ENCODE measurements around the gene IFNA10.
A peak's percentile ranks its signal among the peaks of the same experiment; 100 is the strongest.
"Not testable (repeated sequence)": the region's sequence is repeated elsewhere in the genome, so short reads cannot be mapped to it uniquely, and the experiment has no call there.

IFNA10 gene

GRCh38 chr9:21207043-21207442 is at the start of gene IFNA10:
Gene IFNA10, minus strand, starts transcription at chr9:21207143. Its CDS starts 46 bp downstream, at chr9:21207097.
- not testable (repeated sequence) for DNase-seq

DNA sequence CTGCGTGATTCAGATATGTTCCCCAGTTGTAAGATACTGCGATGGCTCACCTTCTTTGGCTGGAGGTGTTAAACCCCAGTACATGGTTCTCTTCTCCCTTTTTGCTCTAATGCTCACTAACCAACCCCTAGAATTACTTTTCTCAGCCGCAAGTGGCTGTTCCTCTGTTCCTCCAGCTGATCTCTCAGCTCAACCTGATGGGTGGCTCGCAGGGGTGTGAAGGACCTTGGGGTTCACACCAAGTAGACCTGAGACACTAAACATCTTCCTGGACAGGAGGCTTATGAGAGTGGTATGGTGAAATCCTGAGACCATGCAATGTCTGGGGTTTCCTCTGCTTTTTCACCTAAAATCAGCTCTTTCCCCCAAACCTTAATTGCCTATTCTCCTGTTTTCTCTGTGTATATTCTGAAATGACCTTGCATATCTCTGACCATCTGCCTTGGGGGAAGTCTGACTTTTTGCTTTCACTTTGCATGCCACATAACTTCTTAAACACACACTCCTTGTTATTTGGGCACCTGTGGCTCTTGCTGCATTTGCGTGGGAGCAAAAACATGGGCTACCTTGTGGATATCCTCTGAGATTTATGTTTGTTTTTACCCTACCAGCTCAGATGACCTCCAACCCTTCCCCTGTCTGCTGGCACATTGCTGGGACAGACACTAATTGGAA is 48.7 kb upstream of the IFNA10 start:
- no peak for DNase-seq

DNA sequence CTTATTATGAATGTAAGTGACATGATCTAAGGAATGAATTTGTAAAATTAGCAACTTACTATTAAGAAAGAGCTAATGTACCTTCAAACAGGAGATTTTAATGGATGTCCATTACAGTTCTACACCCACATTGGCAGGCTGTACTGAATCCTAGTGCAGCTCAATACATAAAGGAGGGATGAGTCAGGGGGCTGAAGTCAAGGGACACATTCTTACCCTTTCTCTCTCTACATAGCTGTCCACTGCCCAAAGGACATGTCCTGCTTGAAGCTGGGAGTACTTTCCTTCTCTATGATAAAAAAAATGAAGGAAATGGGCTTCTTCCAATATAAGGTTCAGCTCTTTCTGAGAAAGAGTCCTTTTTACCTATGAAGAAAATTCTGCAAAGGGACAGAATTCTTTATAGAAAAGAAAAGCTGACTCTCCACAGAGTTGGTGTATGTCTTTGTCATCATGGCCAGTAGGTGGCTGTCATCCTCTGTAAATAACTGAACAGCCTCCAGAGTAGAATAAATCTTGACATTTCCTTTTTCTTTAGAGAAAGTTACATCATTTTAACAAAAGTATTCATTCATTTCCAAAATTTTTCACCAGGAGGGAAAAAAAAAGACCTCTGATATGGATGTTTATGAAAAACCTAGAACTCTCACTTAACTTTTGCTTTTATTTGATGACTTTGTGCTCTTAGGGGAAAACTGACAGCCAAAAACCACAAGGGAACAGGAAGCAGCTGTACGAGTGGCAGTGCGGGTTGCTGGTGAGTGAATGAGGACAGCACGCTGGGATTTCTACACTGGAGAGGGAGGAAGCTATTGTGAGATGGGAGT is 46.0 kb upstream of the IFNA10 start:
- peak; percentile 22 for DNase-seq

- no peak for DNase-seq
Measured at GRCh38 chr9:21251638-21252037, 44.7 kb upstream of the IFNA10 start.

DNA sequence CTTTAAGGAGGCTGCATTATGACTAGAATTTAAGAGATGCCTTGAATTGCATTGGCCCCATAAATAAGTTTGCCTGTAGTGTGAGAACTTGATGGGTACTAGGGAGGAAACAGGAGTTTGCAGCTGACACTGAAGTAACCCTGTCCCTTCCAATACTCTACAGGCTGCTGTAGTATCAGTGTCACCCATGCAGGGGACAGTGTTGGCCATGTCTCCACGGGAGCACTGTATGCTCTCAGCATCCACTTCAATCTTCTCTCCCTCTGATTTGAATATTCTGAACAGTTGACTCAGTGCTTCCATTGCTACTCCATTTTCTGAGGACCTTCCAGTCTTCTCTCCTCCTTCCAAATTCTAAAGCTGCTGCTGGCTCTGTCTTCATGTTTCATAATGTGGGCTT is 44.2 kb upstream of the IFNA10 start:
- no peak for DNase-seq

- DNase-seq: no peak
Measured at GRCh38 chr9:21244836-21245235, 37.9 kb upstream of the IFNA10 start.

DNA sequence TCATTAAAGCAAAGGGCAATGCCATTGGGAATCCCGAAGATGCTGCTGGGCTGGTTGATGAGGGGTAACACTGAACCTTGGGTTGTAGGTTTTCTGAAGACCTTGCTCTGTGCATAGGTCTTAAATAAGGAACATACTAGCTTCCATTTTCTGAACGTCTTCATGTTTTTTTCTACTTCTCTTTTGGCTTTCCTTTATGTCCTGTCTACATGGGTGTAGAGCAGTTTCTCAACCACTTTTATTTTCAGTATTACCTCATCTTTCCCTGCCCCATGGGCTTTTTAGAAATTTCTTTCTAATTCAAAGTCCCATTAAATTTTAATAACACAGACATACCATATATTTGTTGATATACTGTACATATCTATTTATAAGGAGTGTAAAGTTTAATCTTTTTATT is 33.0 kb upstream of the IFNA10 start, which contains the start of gene IFNA14:
Gene IFNA14 (minus strand): TSS at position 95 of the 400 bp plus-strand sequence. CDS start 70 bp downstream, at position 25.
- no peak for DNase-seq

GRCh38 chr9:21236360-21236714 is 29.4 kb upstream of the IFNA10 start:
- DNase-seq: not testable (repeated sequence)

GRCh38 chr9:21235468-21236359 is 28.8 kb upstream of the IFNA10 start:
- DNase-seq: peak; percentile 26

DNA sequence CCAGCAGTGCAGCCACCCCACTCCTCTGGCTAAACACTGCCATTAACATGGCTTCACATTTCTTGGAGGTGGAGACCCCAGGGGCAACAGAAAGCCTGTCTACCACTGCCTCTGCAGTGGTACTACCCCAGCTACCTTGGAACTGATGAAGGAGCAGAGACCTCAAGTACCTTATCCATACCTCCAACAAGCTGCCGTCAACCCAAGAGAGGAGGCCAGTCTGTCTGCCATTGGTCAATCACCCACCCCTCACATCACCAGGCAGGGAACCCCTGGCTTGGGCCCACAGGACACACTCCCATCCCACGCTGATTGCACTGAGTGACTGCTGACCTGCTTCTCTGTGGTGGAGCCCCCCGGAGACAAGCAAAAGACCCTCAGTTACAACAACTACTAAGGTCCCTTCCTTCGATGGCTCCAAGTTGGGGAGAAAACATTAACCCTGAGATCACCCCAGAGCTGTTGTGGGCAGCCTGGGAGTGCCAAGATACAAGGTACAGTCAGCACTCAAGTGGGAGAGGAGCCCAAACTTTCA is 27.3 kb upstream of the IFNA10 start:
- DNase-seq: no peak

GRCh38 chr9:21233258-21233657 is 26.3 kb upstream of the IFNA10 start:
- DNase-seq: no peak

GRCh38 chr9:21228122-21228521 is 21.2 kb upstream of the IFNA10 start, which contains the start of gene IFNA17:
Gene IFNA17, minus strand, starts transcription at chr9:21228222. Its CDS starts 49 bp downstream, at chr9:21228173.
- no peak for DNase-seq

DNA sequence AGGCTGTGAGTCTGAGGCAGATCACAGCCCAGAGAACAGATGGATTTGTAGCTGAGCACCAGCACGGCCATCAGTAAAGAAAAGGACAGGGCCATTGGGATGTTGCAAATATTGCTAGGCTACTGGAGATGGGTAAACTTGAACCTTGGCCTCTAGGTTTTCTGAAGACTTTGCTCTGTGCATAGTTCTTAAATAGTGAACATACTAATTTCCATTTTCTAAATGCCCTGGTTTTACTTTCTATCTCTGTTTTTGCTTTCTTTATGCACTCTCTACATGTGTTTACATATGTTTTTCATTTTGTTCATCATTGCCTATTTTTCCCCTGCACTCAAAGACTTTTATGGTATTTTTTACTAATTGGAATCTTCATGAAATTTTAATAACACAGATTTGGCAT is 10.3 kb upstream of the IFNA10 start, which contains the start of gene IFNA16:
Gene IFNA16 (minus strand): TSS at position 101 of the 400 bp plus-strand sequence. CDS start 6 bp downstream, at position 95.
- not testable (repeated sequence) for DNase-seq

- not testable (repeated sequence) for DNase-seq
Measured at GRCh38 chr9:21213411-21214326, 6.7 kb upstream of the IFNA10 start.

GRCh38 chr9:21212160-21212559 is 5.2 kb upstream of the IFNA10 start:
- not testable (repeated sequence) for DNase-seq

GRCh38 chr9:21210782-21211181 is 3.8 kb upstream of the IFNA10 start:
- DNase-seq: not testable (repeated sequence)

- no peak for DNase-seq
Measured at GRCh38 chr9:21210311-21210710, 3.4 kb upstream of the IFNA10 start.

GRCh38 chr9:21205204-21205603 is 1.7 kb downstream of the IFNA10 start:
- no peak for DNase-seq

DNA sequence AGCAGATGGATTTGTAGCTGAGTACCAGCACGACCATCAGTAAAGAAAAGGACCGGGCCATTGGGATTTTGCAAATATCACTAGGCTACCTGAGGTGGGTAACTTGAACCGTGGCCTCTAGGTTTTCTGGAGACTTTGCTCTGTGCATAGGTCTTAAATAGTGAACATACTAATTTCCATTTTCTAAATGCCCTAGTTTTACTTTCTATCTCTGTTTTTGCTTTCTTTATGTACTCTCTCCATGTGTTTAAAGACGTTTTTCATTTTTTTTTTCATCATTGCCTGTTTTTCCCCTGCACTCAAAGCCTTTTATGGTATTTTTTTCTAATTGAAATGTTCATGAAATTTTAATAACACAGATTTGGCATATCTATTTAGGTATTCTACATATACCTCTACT is 4.8 kb downstream of the IFNA10 start, which contains the start of gene IFNA7:
Gene IFNA7 (minus strand): TSS at position 101 of the 400 bp plus-strand sequence. CDS start 40 bp downstream, at position 61.
- DNase-seq: not testable (repeated sequence)

GRCh38 chr9:21194867-21195776 is 11.8 kb downstream of the IFNA10 start:
- not testable (repeated sequence) for DNase-seq
